NCI-H1417 treated with DMSO at 0.1 percent for 48 hours (cell line): Measurements from ENCODE around the gene FAAP20.
"Not testable (repeated sequence)": the region's sequence is repeated elsewhere in the genome, so short reads cannot be mapped to it uniquely, and the experiment has no call there.

ENCODE experiments used
- DNase-seq: peaks from one replicate; lab custom pipeline; 2025; lab: John Stamatoyannopoulos, UW

FAAP20 gene

DNA sequence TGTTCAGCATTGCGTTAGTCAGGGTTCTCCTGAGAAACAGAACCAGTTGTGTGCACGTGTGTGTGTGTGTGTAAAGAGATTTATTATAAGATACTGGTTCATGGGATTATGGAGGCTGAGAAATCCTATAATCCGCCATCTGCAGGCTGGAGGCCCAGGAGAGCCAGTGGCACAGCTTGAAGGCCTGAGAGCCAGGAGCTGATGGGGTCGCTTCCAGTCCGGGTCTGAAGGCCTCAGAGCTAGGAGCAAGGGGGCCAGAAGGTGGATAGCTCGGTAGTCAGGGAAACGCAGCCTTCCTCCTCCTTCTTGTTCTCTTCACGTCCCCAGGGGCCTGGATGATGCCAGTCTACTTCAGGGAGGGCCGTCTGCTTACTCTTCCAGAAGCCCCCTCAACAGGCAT, 37.7 kb downstream of the FAAP20 start:
- no peak for DNase-seq

GRCh38 chr1:2155788-2156187, 38.8 kb downstream of the FAAP20 start:
- DNase-seq: no peak

- no peak for DNase-seq
These were observed 39.4 kb downstream of the FAAP20 start for GRCh38 chr1:2155147-2155598.

- DNase-seq: no peak
These were observed 40.5 kb downstream of the FAAP20 start for GRCh38 chr1:2154022-2154421.

DNA sequence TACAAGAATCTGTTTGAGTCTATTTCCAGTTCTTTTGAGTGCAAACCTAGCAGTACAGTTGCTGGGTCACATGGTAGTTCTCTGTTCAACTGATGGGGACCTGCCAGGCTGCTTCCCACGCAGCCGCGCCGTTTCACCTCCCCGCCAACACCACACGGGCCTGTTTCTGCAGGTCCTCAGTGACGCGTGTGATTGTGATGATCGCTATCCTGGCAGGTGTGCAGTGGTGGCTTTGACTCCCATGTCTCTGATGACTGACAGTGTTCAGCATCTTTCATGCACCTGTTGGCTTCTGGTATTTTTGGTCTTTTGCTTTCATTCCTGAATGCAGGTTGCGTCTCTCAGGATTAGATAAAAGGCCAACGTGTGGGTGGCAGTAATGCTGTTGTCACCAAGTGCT, 41.6 kb downstream of the FAAP20 start:
- DNase-seq: no peak

DNA sequence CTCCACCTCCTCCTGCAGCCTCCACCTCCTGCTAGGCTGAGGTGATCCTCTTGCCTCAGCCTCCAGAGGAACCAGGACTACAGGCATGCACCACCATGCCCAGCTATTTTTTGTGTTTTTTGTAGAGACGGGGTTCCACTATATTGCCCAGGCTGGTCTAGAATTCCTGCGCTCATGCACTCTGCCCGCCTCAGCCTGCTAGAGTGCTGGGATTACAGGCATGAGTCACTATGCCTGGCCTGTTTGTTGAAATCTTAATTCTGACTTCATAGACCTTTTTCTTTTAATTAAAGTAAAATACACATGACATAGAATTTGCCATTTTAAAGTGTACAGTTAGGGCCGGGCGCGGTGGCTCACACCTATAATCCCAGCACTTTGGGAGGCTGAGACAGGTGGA, 42.7 kb downstream of the FAAP20 start:
- no peak for DNase-seq

GRCh38 chr1:2151252-2151651, 43.3 kb downstream of the FAAP20 start:
- no peak for DNase-seq

- DNase-seq: no peak
These were observed 43.8 kb downstream of the FAAP20 start for GRCh38 chr1:2150801-2151200.

DNA sequence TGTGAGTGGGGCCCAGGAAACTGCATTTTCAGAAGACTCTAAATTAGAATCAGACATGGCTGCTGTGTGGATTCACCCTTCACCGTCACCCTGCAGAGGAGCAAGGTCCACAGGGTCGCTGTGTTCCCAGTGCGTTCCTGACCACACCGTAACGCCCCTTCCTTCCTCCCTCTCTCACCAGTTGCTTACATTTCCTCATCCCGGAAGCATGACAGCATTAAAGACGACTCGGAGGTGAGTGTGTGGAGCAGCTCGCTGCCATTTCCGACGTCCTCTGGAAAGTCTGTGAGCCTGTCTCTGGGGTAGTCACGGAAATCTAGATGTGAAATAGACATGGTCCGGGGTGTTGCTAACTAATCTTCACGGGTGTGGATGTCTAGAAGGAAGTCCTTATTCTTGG, 45.9 kb downstream of the FAAP20 start:
- DNase-seq: no peak

GRCh38 chr1:2147869-2148268, 46.7 kb downstream of the FAAP20 start:
- not testable (repeated sequence) for DNase-seq

GRCh38 chr1:2146836-2147517, 47.6 kb downstream of the FAAP20 start:
- no peak for DNase-seq

GRCh38 chr1:2145946-2146835, 48.4 kb downstream of the FAAP20 start:
- no peak for DNase-seq

DNA sequence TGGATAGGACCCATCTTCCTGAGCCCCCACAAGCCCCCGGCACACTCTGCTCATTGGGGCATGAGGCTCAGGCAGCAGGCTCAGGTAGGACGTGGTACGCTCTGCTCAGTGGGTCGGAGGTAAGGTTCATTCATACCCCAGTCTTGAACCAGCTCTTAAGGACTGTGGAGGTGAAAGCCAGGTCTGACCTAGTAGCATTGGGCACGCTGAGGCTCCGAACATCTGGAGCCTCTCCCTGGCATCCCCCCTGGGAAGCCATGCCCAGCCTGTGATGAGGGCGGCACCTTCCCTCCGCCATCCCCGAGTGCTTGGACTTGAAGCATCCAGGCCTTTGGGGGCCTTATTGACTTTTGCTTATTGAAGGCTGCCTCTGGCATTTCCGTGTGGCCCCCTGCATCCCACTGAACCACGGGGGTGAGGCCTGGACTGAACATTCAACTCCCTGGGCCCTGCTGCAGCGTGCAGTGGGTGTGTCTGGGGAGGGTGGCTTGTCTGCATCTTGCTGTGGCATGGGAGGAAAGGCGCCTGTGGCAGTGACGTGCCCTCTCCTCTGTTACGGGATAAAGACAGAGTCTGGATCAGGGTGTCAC, 50.0 kb downstream of the FAAP20 start:
- no peak for DNase-seq

DNA sequence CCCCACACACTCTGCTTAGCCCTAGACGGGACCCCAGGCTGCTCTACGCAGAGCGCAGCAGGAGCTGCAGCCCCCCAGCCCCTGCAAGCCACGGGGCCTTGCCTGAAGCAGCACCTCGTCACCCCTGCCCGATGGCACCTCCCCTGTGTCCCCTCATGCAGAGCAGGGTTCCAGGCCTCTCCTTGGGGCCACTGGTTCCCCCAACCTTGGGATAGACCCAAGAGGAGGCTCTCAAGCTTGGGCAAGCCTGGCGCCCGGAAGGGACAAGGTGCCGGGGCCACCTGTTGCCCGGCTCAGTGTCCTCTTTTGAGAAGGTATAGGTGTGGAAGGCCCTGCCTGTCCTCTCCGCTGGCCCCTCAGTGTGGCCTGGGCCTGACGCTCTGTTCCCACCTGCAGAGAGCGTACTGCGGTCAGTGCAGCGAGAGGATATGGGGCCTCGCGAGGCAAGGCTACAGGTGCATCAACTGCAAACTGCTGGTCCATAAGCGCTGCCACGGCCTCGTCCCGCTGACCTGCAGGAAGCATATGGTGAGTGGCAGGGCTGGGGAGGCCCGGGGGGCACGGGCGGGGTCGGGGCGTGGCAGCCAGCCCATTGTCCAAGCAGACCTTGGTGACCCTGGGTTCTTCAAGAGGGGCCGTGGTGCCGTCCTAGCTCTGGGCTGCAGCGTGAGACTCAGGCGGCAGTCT, 50.6 kb downstream of the FAAP20 start:
- DNase-seq: no peak

- no peak for DNase-seq
These were observed 53.5 kb downstream of the FAAP20 start for GRCh38 chr1:2141025-2141424.
